ENCODE results near the gene ULBP1.
"Not testable (repeated sequence)": the region's sequence is repeated elsewhere in the genome, so short reads cannot be mapped to it uniquely, and the experiment has no call there.

ULBP1 gene

GRCh38 chr6:149979293-149979692 is 15.6 kb downstream of the ULBP1 start:
- no peak for DNase-seq

- no peak for DNase-seq
Observed at GRCh38 chr6:149983145-149983544, 19.4 kb downstream of the ULBP1 start.

GRCh38 chr6:149984773-149985172 is 21.0 kb downstream of the ULBP1 start:
- DNase-seq: no peak

- no peak for DNase-seq
Observed at GRCh38 chr6:149985481-149985937, 21.8 kb downstream of the ULBP1 start.

GRCh38 chr6:149987602-149988107 is 23.9 kb downstream of the ULBP1 start:
- DNase-seq: no peak

GRCh38 chr6:149988550-149989346 is 25.0 kb downstream of the ULBP1 start:
- no peak for DNase-seq

- no peak for DNase-seq
Observed at GRCh38 chr6:149990212-149990660, 26.5 kb downstream of the ULBP1 start.

- DNase-seq: no peak
Observed at GRCh38 chr6:149990661-149991471, 27.1 kb downstream of the ULBP1 start.

GRCh38 chr6:149991472-149991795 is 27.7 kb downstream of the ULBP1 start:
- not testable (repeated sequence) for DNase-seq

GRCh38 chr6:149991838-149992237 is 28.1 kb downstream of the ULBP1 start:
- DNase-seq: no peak

GRCh38 chr6:149995235-149995750 is 31.6 kb downstream of the ULBP1 start:
- no peak for DNase-seq

- DNase-seq: no peak
Observed at GRCh38 chr6:149995971-149996370, 32.2 kb downstream of the ULBP1 start.

- no peak for DNase-seq
Observed at GRCh38 chr6:149999636-150000035, 35.9 kb downstream of the ULBP1 start.

GRCh38 chr6:150001295-150002008 is 37.7 kb downstream of the ULBP1 start:
- no peak for DNase-seq

GRCh38 chr6:150002710-150003109 is 39.0 kb downstream of the ULBP1 start:
- DNase-seq: no peak

GRCh38 chr6:150003599-150003998 is 39.9 kb downstream of the ULBP1 start:
- DNase-seq: not testable (repeated sequence)

- no peak for DNase-seq
Observed at GRCh38 chr6:150004101-150004782, 40.5 kb downstream of the ULBP1 start.

- DNase-seq: peak; percentile 72
Observed at GRCh38 chr6:150004783-150005717, 41.3 kb downstream of the ULBP1 start.

- no peak for DNase-seq
Observed at GRCh38 chr6:150005761-150006651, 42.3 kb downstream of the ULBP1 start.

- DNase-seq: no peak
Observed at GRCh38 chr6:150006961-150007464, 43.3 kb downstream of the ULBP1 start.

Measured in NCI-H2107 (cell line).